HG03135 (cell line): ENCODE data around the gene SIAE.

Experiments used
- ATAC-seq: cut with Tn5 transposase; IDR thresholded peaks from one replicate; pipeline ENCODE4 v1.9.1; 2021; ENCODE audit warnings: mild to moderate bottlenecking, moderate library complexity; ENCODE audit not compliant: unreplicated experiment

The SIAE gene

GRCh38 chr11:124583781-124584180 is 89.8 kb downstream of the SIAE start:
- ATAC-seq: no peak
